ENCODE results near the gene PLAGL1.

The PLAGL1 gene

GRCh38 chr6:143967706-143968376 is 40.2 kb downstream of the PLAGL1 start:
- in situ Hi-C loops (cut with HindIII; ENCODE audit: low sequenced_read_pairs): no loop called here

GRCh38 chr6:143966312-143966711 is 41.7 kb downstream of the PLAGL1 start:
- in situ Hi-C loops (cut with HindIII; ENCODE audit: low sequenced_read_pairs): no loop called here

GRCh38 chr6:143965503-143966171 is 42.4 kb downstream of the PLAGL1 start:
- in situ Hi-C loops (cut with HindIII; ENCODE audit: low sequenced_read_pairs): no loop called here

- in situ Hi-C loops (cut with HindIII; ENCODE audit: low sequenced_read_pairs): no loop called here
Measured at GRCh38 chr6:143964674-143965081, 43.4 kb downstream of the PLAGL1 start.

GRCh38 chr6:143963158-143963919 is 44.7 kb downstream of the PLAGL1 start:
- in situ Hi-C loops (cut with HindIII; ENCODE audit: low sequenced_read_pairs): no loop called here

- in situ Hi-C loops (cut with HindIII; ENCODE audit: low sequenced_read_pairs): no loop called here
Measured at GRCh38 chr6:143961886-143962878, 45.9 kb downstream of the PLAGL1 start.

- in situ Hi-C loops (cut with HindIII; ENCODE audit: low sequenced_read_pairs): no loop called here
Measured at GRCh38 chr6:143961066-143961465, 47.0 kb downstream of the PLAGL1 start.

GRCh38 chr6:143959927-143960326 is 48.1 kb downstream of the PLAGL1 start:
- in situ Hi-C loops (cut with HindIII; ENCODE audit: low sequenced_read_pairs): no loop called here

GRCh38 chr6:143958839-143959399 is 49.1 kb downstream of the PLAGL1 start:
- in situ Hi-C loops (cut with HindIII; ENCODE audit: low sequenced_read_pairs): no loop called here

- in situ Hi-C loops (cut with HindIII; ENCODE audit: low sequenced_read_pairs): no loop called here
Measured at GRCh38 chr6:143957679-143958274, 50.3 kb downstream of the PLAGL1 start.

- in situ Hi-C loops (cut with HindIII; ENCODE audit: low sequenced_read_pairs): no loop called here
Measured at GRCh38 chr6:143955971-143956370, 52.1 kb downstream of the PLAGL1 start.

GRCh38 chr6:143953922-143954321 is 54.1 kb downstream of the PLAGL1 start:
- in situ Hi-C loops (cut with HindIII; ENCODE audit: low sequenced_read_pairs): no loop called here

GRCh38 chr6:143952947-143953701 is 54.9 kb downstream of the PLAGL1 start:
- in situ Hi-C loops (cut with HindIII; ENCODE audit: low sequenced_read_pairs): no loop called here

GRCh38 chr6:143952060-143952778 is 55.8 kb downstream of the PLAGL1 start:
- in situ Hi-C loops (cut with HindIII; ENCODE audit: low sequenced_read_pairs): no loop called here

GRCh38 chr6:143950875-143951274 is 57.2 kb downstream of the PLAGL1 start:
- in situ Hi-C loops (cut with HindIII; ENCODE audit: low sequenced_read_pairs): no loop called here

GRCh38 chr6:143949962-143950361 is 58.1 kb downstream of the PLAGL1 start:
- in situ Hi-C loops (cut with HindIII; ENCODE audit: low sequenced_read_pairs): no loop called here

- in situ Hi-C loops (cut with HindIII; ENCODE audit: low sequenced_read_pairs): no loop called here
Measured at GRCh38 chr6:143949535-143949934, 58.5 kb downstream of the PLAGL1 start.

GRCh38 chr6:143948208-143948607 is 59.9 kb downstream of the PLAGL1 start:
- in situ Hi-C loops (cut with HindIII; ENCODE audit: low sequenced_read_pairs): no loop called here
